Stimulated activated CD8-positive, alpha-beta memory T cell treated with anti-CD3 and anti-CD28 coated beads, Interleukin-4, amount 100 ng/mL, for 4 hours (primary cell): ENCODE results near the gene OPRM1.

Source experiments
- DNase-seq, 2 donors: peaks; one replicate each; pipeline ENCODE4 v3.0.0-alpha.2; 2020; ENCODE audit warnings: low read depth in 2 of 2, low spot score in 1 of 2

The OPRM1 gene

GRCh38 chr6:154276810-154277628 is 238.0 kb downstream of the OPRM1 start:
- no peak for DNase-seq

GRCh38 chr6:154277629-154278017 is 238.6 kb downstream of the OPRM1 start:
- peak in 1 of 2 donors; percentile 19 for DNase-seq

GRCh38 chr6:154280521-154280920 is 241.5 kb downstream of the OPRM1 start:
- no peak for DNase-seq

- no peak for DNase-seq
Observed at GRCh38 chr6:154284313-154284853, 245.3 kb downstream of the OPRM1 start.

- no peak for DNase-seq
Observed at GRCh38 chr6:154285826-154286225, 246.8 kb downstream of the OPRM1 start.

GRCh38 chr6:154289818-154290508 is 250.9 kb downstream of the OPRM1 start:
- DNase-seq: no peak

- no peak for DNase-seq
Observed at GRCh38 chr6:154292066-154292465, 253.0 kb downstream of the OPRM1 start.

- no peak for DNase-seq
Observed at GRCh38 chr6:154292855-154293519, 253.9 kb downstream of the OPRM1 start.

- no peak for DNase-seq
Observed at GRCh38 chr6:154295733-154296132, 256.7 kb downstream of the OPRM1 start.
